ENCODE measurements around the gene RBM28.
A peak's percentile ranks its signal among the peaks of the same experiment; 100 is the strongest.

The RBM28 gene

DNA sequence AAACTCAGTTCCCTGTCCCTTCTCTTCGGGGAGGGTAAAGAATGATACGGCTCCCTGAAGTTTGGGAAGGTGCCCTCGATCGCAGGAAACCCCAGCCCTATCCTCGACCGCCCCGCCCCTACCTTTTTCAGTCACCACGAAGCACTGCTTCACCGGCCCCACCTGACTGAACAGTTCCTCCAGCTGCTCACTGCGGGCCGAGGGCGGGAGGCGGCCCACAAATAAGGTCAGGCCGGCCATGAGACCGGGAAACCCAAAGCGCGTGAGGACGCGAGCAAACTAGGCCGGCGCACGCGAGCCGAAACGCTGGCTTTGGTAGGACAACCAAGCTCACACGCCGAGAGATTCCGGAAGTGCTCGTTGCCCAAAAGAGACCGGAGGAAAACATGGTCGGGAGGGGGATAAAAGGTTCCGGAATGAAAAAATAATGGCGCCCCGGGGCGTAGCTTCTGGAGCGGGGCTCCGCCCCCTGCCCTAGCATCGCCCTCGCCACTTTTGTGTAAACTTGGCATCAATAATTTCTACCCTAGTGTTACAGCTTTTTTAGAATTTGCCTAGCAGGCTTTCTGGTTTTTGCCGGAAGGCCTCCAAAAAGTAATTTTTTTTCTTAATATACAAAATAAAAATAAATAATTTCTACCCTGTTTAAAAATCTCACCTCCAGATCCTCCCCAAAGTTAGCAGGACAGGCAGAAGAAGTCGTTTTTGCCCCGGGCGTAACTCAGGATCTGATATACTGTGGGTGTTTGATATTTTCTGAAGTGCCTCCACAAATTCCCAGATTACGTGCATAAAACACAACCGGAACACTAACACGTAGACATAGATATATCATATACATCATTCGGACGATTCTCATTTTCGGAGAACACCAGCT is at the start of gene RBM28:
Gene RBM28 (minus strand): TSS at position 355 of the 877 bp plus-strand sequence. CDS start 115 bp downstream, at position 240.
- DNase-seq = peak; percentile 92

- DNase-seq = no peak
Measured at GRCh38 chr7:128392446-128393327, 49.0 kb upstream of the RBM28 start.

DNA sequence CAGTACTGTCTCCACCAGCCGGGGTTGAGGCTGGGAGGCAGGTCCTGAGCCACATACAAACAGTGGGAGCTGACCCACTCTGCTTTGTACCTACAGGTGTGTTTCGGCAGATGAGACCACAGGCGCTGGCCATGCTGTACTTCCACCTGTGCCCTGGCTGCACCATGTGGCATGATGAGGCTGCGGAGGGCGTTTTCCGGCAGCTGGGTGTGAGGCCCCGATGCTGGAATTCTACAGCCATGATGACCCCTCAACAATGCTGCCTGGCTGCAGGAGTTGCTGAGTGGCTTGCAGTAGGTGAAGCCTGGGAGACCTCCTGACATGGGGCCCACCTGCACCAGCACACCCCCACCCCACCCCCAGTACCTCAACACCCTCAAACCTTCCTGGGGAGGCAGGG is 48.1 kb upstream of the RBM28 start:
- no peak for DNase-seq

GRCh38 chr7:128390871-128391565 is 47.3 kb upstream of the RBM28 start:
- no peak for DNase-seq

GRCh38 chr7:128389618-128390329 is 46.1 kb upstream of the RBM28 start:
- no peak for DNase-seq

DNA sequence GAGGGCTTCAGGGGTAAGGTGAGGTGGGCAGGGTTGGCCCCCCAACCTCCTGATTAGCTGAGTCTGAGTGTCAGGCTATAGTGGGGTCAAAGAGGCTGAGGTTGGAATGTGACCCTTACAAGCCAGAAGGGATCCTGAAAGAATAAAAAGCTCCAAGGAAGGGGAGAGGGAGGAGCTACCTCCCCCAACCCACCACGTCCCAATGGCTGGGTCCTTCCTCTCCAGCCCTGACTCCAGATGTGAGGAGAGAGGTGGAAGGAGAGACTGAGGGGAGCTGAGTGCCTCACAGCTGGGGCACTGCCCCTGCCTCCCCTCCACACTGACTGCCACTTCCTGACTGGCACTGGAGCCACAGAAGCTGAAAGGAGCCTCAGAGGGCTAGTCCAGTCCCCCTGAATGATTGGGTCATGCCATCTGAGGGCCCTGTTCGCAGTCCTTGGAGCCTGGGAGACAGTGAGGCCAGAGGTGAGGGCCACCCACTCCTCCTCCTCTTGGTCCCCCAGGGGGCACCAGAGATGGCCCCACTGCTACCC is 45.4 kb upstream of the RBM28 start:
- no peak for DNase-seq

DNA sequence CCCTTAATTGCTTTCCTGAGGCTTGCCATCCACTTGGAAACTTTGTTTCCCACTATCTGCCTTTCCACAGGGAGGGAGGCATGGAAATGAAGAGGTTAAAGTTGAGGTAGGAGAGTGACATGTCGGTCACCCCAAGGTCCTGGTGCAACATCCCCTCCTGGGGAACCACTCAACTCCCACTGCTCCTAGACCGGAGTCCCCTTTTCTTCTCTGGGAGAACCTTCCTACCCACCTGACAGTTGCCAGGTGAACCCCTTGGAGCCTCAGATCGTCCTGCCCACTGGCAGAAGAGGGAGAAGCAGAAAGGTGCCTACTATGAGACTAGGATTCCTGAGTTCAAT is 44.4 kb upstream of the RBM28 start:
- DNase-seq = no peak

- peak; percentile 66 for DNase-seq
Measured at GRCh38 chr7:128387216-128388144, 43.8 kb upstream of the RBM28 start.

DNA sequence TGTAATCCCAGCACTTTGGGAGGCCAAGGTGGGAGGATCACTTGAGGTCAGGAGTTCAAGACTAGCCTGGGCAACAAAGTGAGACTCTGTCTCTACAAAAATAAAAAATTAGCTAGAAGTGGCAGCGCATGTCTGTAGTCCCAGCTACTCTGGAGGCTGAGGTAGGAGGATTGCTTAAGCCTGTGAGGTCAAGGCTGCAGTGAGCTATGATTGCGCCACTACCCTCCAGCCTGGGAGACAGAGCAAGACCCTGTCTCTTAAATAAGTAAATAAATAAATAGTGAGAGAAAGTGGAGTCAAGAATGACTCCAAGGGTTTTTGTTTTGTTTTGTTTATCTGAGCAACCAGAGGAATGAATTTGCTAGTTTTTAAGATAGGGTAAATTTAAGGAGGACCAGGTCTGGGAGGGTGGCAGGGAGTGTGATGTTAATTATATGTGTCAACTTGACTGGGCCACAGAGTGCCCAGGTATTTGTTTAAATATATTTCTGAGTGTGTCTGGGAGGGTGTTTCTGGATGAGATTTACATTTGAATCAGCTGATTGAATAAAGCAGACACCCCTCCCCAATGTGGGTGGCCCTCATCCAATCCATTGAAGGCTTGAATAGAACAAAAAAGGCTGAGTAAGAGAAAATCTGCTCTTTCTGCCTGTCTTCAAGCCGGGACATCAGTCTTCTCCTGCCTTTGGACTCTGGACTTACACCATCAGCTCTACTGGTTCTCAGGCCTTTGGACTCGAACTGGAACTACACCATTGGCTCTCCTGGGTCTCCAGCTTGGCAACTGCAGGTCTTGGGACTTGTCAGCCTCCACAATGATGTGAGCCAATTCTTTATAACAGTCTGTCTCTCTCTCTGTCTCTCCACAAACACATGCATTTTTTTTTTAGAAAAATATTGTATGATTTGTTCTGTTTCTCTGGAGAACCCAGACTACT is 42.5 kb upstream of the RBM28 start:
- DNase-seq = no peak

- no peak for DNase-seq
Measured at GRCh38 chr7:128384726-128385125, 41.0 kb upstream of the RBM28 start.

GRCh38 chr7:128383776-128384175 is 40.1 kb upstream of the RBM28 start:
- DNase-seq = no peak

DNA sequence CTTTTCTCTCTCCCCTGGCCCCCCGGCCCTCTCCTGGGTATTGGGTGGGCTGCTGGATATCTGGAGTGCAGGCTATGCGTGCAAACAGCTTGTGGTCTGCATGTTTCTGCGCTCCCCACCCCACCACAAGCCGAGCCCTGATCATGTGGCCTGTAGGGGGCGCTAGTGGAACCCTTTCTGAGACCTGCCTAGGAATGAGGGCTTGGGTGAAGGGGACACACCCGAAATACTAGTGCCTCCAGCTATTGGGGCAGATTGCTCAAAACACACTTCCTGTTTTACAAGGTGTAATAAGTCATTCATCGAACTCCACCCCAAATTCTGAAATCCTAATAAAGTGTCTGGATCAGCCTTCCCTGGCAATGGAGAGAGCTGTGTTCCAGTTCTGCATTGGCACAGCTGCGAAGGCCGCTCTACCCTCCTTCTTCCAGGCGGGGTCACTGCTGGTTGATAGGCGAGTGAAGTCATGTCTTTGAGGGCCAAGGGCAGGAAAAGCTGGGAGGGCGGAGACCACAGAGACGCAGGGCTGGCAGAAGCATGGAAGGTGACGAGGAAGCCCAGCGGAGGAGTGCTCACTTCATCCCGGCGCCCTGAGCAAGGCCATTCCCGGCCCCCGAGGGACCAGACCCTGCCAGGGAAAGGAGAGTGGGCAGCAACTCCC is 37.6 kb upstream of the RBM28 start:
- DNase-seq = peak; percentile 29

GRCh38 chr7:128380483-128381106 is 36.9 kb upstream of the RBM28 start:
- no peak for DNase-seq

- DNase-seq = no peak
Measured at GRCh38 chr7:128379900-128380479, 36.3 kb upstream of the RBM28 start.

DNA sequence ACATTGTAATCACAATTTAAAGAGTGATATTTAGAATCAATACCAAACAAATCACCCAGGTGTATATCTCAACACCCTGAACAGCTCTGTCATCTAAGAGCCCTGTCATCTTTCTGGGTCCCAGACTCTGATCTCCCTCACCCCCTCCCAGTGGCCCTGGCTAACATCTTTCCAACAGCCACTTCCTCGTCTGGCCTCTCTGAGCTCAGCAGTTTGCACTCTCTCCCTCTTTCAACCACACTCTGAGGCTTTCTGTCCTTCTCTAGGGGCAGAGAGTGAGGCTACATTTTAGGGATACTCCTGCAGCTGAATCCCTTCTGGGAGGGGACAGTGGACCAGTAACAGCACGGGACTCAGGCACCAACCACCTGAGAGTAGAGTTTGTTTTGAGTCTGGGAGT is 34.9 kb upstream of the RBM28 start:
- DNase-seq = no peak

DNA sequence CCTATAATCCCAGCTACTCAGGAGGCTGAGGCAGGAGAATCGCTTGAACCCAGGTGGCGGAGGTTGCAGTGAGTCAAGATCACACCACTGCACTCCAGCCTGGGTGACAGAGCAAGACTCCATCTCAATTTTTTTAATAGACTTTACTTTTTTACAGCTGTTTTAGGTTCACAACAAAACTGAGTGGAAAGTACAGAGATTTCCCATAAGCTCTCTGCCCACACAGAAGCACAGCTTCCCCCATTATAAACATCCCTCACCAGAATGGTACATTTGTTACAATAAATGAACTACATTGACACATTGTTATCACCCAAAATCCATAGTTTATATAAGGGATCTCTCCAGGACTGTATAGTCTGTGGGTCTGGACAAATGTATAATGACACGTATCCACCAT is 32.4 kb upstream of the RBM28 start:
- DNase-seq = no peak

DNA sequence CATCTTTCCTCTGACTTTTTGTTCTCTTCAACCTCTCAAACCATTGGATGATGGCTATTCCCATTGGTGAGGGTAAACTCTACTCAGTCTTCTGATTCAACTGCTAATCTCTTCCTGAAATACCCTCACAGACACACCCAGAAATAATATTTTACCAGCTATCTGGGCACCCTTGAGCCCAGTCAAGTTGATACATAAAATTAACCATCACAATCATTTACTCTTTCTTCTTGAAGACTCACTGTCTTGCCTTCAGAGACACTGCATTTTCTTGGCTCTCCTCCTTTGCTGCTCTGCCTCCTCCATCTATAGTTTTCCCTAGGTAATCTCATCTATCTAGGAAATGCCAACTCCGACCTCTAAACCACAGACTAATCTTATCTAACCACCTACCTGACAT is 30.3 kb upstream of the RBM28 start:
- no peak for DNase-seq

DNA sequence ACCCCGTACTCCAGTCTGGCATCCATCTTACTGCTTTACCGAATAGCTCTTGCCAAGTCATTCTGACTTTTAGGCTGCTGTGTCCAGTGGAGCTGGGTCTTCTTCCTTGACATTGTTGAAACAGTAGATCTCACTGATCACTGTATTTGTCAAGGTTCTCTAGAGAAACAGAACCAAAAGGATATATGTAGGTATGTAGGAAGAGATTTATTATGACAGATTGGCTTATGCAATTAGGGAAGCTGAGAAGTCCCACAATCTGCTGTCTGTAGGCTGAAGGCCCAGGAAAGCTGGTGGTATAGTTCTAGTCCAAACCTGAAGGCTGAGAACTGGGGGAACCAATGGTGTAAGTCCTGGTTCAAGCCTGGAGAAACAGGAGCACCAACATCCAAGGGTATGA is 29.9 kb upstream of the RBM28 start:
- no peak for DNase-seq

GRCh38 chr7:128370491-128370890 is 26.8 kb upstream of the RBM28 start:
- DNase-seq = no peak

All from CD4-positive, alpha-beta T cell treated with Interleukin-10 for 1 hour (primary cell).